Neuron (in vitro differentiated cells): ENCODE measurements around the gene HCFC1R1.
"Not testable (repeated sequence)": the region's sequence is repeated elsewhere in the genome, so short reads cannot be mapped to it uniquely, and the experiment has no call there.

Experiments used
- H2AFZ ChIP-seq: one replicate; pipeline ENCODE4 v1.6.1; 2013; ENCODE audit warnings: low read depth, mild to moderate bottlenecking, inconsistent platforms, low read length, moderate library complexity
- H3K27me3 ChIP-seq: one replicate; pipeline ENCODE4 v1.6.1; 2013; ENCODE audit warnings: low read length; ENCODE audit not compliant: insufficient read depth
- H3K36me3 ChIP-seq: one replicate; pipeline ENCODE4 v1.6.1; 2013; ENCODE audit warnings: low read length; ENCODE audit not compliant: insufficient read depth
- H3K4me1 ChIP-seq: one replicate; pipeline ENCODE4 v1.6.1; 2013; ENCODE audit warnings: low read length; ENCODE audit not compliant: insufficient read depth
- H3K4me3 ChIP-seq: 2 replicates; pipeline ENCODE4 v1.5.1; 2013; ENCODE audit warnings: mild to moderate bottlenecking, low read length, moderate library complexity
- H3K9me3 ChIP-seq: one replicate; pipeline ENCODE4 v1.6.1; 2013; ENCODE audit warnings: low read length

The HCFC1R1 gene

DNA sequence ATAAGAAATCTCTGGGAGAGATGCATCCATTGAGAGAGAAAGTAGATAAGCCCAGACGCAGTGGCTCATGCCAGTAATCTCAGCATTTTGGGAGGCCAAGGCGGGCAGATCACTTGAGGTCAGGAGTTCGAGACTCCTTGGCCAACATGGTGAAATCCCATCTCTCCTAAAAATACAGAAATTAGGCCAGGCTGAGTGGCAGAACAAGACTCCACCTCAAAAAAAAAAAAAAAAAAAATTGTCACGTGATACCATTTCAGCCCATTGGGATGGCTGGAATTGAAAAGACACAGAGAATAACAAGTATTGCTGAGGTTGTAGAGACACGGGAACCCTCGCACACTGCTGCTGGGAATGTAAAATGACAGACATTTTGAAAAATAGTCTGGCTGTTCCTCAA lies 38.8 kb upstream of the HCFC1R1 start:
- Histone ChIP-seq H3K9me3 (peaks cover 3% of the 10 kb centered on the region), H2AFZ (no peak overlapping the region), H3K27me3 (peaks cover 2% of the 10 kb centered on the region), H3K4me1 (peaks cover 7% of the 10 kb centered on the region), H3K36me3 (no peaks in the 10 kb centered on the region), H3K4me3 (no peak overlapping the region)

DNA sequence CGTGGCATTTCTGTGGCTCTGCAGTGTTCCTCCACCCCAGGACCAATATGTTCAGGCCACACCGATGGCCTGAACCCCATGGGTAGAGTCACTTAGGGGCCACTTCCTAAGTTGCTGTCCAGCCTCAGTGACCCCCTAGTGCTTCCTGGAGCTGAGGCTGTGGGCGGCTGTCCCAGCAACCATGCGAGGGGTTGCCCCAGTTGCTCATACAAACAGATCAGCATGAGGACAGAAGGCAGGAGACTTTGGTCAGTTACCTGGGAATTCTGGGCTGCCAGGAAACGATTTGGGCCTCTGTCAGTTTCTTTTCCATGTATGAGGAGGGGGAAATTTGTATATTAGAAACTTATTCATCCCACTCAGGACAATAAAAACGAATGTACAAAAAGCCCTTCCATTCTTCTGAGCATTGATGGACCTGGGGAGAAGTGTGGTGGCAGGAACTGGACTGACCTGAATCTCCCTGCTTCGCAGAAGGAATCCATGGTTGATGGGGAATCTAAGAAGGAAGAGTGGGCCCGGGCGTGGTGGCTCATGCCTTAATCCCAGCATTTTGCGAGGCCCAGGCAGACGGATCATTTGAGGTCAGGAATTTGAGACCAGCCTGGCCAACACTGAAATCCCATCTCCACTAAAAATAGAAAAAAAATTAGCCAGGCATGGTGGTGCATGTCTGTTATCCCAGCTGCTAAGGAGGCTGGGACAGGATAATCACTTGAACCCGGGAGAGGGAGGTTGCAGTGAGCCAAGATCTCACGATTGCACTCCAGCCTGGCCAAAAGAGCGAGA lies 36.8 kb upstream of the HCFC1R1 start:
- Histone ChIP-seq H3K4me1 (peaks cover 7% of the 10 kb centered on the region), H3K36me3 (no peaks in the 10 kb centered on the region), H2AFZ (no peak overlapping the region), H3K4me3 (no peak overlapping the region), H3K9me3 (peaks cover 3% of the 10 kb centered on the region), H3K27me3 (peaks cover 2% of the 10 kb centered on the region)

- Histone ChIP-seq H3K9me3 (peaks cover 3% of the 10 kb centered on the region), H3K36me3 (no peaks in the 10 kb centered on the region), H3K4me1 (peaks cover 7% of the 10 kb centered on the region), H3K4me3 (peak overlapping the region; percentile 47), H2AFZ (peak overlapping the region; percentile 64), H3K27me3 (peaks cover 2% of the 10 kb centered on the region)
Observed at GRCh38 chr16:3059723-3060242, 36.0 kb upstream of the HCFC1R1 start.

GRCh38 chr16:3059041-3059722 lies 35.4 kb upstream of the HCFC1R1 start:
- H2AFZ ChIP-seq = peak overlapping the region; percentile 64
- peaks cover 2% of the 10 kb centered on the region for H3K27me3 ChIP-seq
- no peaks in the 10 kb centered on the region for H3K36me3 ChIP-seq
- peaks cover 3% of the 10 kb centered on the region for H3K9me3 ChIP-seq
- H3K4me3 ChIP-seq = peak overlapping the region; percentile 86
- H3K4me1 ChIP-seq = peaks cover 7% of the 10 kb centered on the region

DNA sequence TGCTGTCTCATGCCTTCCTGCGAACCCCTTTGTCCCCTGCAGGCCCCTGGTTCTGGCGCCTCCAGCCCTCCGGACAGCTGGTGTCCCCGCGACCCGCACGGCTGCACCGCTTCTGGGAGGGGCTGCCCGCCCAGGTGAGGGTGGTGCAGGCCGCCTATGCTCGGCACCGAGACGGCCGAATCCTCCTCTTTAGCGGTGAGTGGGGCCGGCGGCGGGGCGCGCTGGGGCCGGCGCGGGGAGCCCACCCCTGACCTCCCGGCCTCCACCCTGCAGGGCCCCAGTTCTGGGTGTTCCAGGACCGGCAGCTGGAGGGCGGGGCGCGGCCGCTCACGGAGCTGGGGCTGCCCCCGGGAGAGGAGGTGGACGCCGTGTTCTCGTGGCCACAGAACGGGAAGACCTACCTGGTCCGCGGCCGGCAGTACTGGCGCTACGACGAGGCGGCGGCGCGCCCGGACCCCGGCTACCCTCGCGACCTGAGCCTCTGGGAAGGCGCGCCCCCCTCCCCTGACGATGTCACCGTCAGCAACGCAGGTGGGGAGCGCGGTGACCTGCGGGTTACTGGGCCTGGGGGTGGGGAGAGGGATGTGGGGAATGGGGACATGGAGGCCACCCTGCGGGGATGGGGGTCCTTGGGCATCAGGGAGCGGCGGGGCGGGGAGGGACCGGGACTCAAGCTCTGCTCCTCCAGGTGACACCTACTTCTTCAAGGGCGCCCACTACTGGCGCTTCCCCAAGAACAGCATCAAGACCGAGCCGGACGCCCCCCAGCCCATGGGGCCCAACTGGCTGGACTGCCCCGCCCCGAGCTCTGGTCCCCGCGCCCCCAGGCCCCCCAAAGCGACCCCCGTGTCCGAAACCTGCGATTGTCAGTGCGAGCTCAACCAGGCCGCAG lies 34.6 kb upstream of the HCFC1R1 start:
- no peaks in the 10 kb centered on the region for H3K36me3 ChIP-seq
- H3K9me3 ChIP-seq = no peaks in the 10 kb centered on the region
- peak overlapping the region; percentile 64 for H2AFZ ChIP-seq
- H3K4me3 ChIP-seq = peak overlapping the region; percentile 86
- no peaks in the 10 kb centered on the region for H3K27me3 ChIP-seq
- H3K4me1 ChIP-seq = peaks cover 7% of the 10 kb centered on the region

GRCh38 chr16:3057181-3058138 lies 33.7 kb upstream of the HCFC1R1 start:
- Histone ChIP-seq H2AFZ (no peak overlapping the region), H3K27me3 (no peaks in the 10 kb centered on the region), H3K9me3 (no peaks in the 10 kb centered on the region), H3K4me1 (peaks cover 7% of the 10 kb centered on the region), H3K4me3 (no peak overlapping the region), H3K36me3 (no peaks in the 10 kb centered on the region)

- Histone ChIP-seq H3K27me3 (no peaks in the 10 kb centered on the region), H3K4me3 (no peak overlapping the region), H2AFZ (no peak overlapping the region), H3K9me3 (no peaks in the 10 kb centered on the region), H3K4me1 (peaks cover 7% of the 10 kb centered on the region), H3K36me3 (no peaks in the 10 kb centered on the region)
Observed at GRCh38 chr16:3056336-3057180, 32.8 kb upstream of the HCFC1R1 start.

- H3K4me1 ChIP-seq, H3K4me3 ChIP-seq, H3K36me3 ChIP-seq, H3K27me3 ChIP-seq, H2AFZ ChIP-seq, H3K9me3 ChIP-seq: not testable (repeated sequence)
Observed at GRCh38 chr16:3055734-3056115, 32.0 kb upstream of the HCFC1R1 start.

- Histone ChIP-seq H2AFZ (no peak overlapping the region), H3K4me1 (peaks cover 7% of the 10 kb centered on the region), H3K9me3 (no peaks in the 10 kb centered on the region), H3K4me3 (no peak overlapping the region), H3K27me3 (no peaks in the 10 kb centered on the region), H3K36me3 (no peaks in the 10 kb centered on the region)
Observed at GRCh38 chr16:3054965-3055733, 31.4 kb upstream of the HCFC1R1 start.

GRCh38 chr16:3053330-3053710 lies 29.6 kb upstream of the HCFC1R1 start:
- not testable (repeated sequence) for H3K4me3 ChIP-seq, H2AFZ ChIP-seq, H3K4me1 ChIP-seq, H3K9me3 ChIP-seq, H3K27me3 ChIP-seq, H3K36me3 ChIP-seq
